Endothelial cell of umbilical vein (primary cell): Measurements from ENCODE around the gene CTU2.

Source experiments
- MAX ChIP-seq: IDR thresholded peaks from 2 replicates; pipeline ENCODE4 v1.6.1; 2011; ENCODE audit not compliant: insufficient read depth, insufficient read length
- POLR2A ChIP-seq: IDR thresholded peaks from 2 replicates; pipeline ENCODE4 v1.6.1; 2012; ENCODE audit warnings: low read depth, mild to moderate bottlenecking, control low read depth, low read length

GRCh38 chr16:88694221-88695087, 11.8 kb upstream of the CTU2 start:
- TF ChIP-seq MAX (no peak), POLR2A (no peak)
